Activated T-helper 9 cell treated with anti-CD3 and anti-CD28 coated beads, Interleukin-2, amount 50 U/mL, for 16 hours (primary cell): ENCODE data around the gene MAFG.
"Not testable (repeated sequence)": the region's sequence is repeated elsewhere in the genome, so short reads cannot be mapped to it uniquely, and the experiment has no call there.

Experiments used
- DNase-seq: peaks from one replicate; pipeline ENCODE4 v3.0.0-alpha.2; 2020; ENCODE audit warnings: low read depth

MAFG gene

DNA sequence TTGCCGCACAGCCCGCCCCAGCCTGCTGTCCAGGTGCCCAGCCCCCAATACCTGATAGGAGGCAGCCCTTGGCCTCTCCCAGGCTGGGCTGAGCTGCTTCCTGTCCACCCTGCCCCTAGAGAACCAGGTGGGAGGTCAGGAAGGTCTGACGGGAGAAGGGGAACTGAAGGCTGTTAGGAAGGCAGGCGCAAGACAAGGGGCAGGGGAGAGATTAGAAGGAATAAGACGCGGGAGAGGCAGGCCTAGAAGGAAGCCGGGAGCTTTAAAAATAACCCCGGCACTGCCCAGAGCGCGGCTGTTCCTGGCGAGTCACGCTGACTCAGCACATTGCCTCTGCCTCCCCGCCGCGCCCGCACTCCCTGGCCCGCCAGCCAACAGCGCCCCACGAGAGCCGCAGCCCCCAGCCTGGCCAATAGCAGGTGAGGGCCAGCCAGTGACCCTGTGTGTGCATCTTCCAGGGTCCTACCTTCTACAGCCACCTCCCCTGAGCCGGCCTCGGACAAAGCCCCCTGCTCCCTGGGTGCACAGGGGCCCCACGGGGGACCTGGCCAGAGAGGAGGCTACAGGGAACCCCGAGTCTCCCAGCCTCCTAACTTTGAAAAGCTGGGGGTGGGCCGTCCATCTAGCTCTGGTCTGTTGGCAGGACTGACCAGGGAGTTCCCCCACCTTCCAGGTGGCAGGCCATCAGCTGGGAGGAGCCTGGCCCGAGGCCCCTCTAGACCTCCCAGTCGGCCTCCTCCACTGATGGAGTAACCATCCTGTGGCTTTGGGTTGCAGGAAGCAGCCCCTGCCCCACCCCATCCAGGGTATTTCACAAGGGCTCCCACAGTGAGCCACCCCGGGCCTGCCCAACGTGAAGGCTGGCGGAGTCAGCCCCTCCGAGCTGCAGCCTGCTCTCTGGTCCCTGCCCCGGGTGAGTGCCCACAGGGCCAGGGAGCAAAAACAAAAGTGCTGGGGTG lies 4.0 kb downstream of the MAFG start:
- no peak for DNase-seq

- no peak for DNase-seq
These were observed 4.8 kb downstream of the MAFG start for GRCh38 chr17:81922566-81923301.

DNA sequence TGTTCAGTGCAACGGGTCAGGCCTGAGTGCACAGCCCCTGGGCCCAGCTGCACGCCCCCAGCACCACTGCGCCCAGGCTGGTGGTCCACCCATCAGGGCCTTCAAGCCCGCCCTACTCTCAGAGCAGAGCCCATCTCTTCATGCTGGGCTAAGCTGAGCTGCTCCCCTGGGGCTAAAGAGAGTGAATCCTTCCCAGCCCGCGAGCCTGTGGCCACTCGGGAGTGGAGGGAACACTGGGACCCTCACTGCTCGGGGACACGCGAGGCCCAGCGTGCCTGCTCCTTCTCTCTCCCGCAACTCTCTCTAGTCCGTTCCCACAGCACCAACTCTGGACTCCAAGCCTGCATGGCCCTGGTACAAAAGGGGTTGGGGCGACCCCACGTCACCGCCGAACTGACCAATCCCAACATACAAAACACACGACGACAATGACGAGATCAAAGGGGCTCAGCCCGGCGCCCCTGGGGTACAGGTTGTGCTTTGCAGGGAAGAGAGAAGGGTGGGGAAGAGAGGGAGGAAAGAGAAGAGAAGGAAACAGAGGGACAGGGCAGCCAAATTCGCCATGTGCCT lies 5.5 kb downstream of the MAFG start:
- DNase-seq = no peak

DNA sequence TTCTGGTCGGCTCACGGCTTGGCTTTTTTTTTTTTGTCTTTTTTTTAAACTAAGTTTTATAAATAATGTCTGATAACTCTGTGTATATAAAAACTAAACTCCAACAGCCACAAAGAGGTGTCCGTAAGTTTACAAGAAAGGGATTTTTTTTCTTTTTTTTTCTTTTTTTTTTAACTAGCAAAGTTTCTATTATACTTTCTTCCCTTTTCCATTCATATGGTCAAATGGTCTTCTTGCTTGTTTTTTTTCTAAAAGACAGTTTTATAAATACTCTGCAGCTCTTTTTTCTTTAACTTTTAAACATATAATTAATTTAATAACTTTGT lies 6.0 kb downstream of the MAFG start:
- no peak for DNase-seq

DNA sequence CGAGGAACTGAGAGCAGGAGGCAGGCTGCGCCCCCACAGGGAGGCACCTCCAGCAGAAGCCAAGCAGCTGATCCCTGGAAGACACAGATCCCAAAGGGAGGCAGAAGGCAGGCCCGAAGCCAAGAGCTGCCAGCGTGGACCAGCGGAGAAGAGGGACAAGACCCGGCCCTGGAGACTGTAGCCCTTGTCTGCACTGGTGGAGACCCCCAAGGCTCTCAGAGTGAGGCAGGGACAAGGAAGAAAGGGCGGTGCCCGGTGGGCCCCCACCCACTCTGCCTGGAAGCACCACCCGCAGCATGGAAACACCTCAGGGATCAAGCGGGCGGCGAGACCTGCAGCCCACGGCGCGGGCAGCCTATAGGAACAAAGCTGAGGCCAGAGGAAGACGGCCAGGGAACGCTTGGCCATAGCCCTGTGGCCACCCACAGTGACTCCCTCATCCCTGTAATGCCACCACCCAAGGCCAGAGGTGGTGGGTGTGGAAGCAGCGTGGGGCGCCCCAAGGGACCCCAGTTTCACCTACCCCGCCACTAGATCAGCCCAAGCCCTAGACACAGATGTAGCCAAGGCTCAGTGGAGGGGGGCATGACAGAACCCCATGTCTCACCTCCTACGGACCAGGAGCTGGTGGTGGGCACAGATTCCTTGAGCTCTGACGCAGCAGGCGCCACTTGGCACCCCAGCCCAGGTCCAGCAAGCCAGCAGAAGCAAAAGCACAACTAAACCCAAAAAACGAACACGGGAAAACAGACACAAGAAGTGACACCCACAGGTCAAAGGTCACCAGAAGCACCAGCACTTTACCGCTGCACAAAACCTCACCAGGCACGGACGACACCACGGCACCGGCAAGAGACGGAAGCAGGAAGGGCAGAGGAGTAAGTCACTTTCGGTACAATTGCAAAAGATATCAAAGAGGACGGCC lies 6.7 kb downstream of the MAFG start:
- no peak for DNase-seq

GRCh38 chr17:81918832-81919545 lies 8.5 kb downstream of the MAFG start:
- no peak for DNase-seq

DNA sequence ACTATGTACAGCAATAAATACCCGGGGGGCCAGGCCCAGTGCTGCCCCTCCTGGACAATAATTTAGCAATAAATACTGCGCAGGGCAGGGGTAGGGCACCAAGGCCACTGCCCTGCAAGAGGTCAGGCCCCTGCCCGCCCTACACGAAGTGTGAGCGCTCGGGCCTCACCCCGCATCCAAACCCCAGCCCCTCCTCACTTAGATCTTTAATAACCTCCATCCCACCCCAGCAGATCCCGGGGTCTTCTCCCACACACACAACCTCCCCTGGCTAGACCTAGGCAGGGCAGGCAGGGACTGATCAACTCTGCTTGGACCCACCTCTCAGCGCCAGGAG lies 9.2 kb downstream of the MAFG start:
- DNase-seq = not testable (repeated sequence)

DNA sequence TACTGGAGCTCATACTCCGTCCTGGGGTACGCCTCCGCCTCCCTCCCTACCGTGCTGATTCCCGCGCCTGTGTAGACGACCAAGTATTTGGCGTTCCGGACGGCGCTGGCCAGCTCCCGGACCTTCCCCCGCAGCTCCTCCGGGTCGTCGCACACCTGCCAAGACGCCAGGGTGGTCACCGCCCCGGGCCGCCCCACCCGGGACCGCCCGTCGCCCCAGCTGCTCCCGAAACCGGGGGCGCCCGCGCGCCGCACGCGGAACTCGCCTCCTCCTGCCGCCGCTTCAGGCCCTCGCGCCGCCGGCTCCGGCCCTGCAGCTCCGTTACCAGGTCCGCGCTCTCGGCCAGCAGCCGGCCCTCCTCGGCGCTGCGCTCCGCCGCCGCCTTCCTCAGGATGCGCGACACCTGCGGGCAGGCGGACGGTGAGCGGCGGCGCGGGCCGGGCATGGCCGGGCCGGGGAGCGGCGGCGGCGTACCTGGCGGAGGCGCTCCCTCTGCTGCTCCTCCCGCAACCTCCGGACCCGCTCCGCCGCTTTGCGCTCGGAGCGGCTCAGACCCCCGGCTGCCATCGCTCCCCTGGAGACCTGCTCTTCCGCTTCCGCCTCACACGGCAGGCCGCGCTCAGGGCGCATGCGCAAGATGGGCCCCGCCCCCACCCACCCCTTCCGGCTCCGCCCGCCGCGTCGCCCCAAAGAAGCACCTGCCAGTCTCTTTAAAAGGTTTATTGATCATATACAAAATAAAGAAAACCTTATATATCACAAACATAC lies 9.8 kb downstream of the MAFG start, which contains the start of gene SIRT7:
TSS of gene SIRT7 (minus strand) at position 612 of the 768 bp plus-strand sequence. CDS start at position 567, 45 bp downstream.
- DNase-seq = peak; percentile 76

DNA sequence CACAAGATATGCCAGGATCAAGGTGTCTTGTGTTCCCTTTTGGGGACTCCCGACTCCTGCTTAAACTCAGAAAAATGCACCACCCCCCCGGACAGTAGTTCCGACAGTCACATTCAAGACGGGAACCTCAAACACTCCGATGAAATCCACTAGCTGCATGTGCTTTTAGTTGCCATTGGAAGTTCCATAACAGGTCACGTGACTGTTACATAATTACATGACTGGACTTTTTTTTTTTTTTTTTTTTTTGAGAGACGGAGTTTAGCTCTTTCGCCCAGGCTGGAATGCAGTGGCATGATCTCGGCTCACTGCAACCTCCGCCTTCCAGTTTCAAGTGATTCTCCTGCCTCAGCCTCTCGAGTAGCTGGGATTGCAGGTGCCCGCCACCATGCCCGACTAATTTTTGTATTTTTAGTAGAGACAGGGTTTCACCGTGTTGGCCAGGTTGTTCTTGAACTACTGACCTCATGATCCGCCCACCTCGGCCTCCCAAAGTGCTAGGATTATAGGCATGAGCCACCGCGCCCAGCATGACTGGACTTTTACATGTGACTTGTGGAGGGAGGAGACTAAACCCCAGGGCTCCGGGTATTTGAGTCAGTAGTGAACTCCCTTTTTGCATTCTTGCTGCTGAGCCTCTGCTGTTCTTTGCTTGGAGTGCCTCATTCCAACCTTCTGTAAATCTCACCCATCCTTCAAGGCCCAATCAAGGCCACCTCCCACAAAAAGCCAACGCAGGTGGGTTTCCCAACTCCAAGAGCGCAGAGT lies 11.1 kb downstream of the MAFG start:
- DNase-seq = no peak

DNA sequence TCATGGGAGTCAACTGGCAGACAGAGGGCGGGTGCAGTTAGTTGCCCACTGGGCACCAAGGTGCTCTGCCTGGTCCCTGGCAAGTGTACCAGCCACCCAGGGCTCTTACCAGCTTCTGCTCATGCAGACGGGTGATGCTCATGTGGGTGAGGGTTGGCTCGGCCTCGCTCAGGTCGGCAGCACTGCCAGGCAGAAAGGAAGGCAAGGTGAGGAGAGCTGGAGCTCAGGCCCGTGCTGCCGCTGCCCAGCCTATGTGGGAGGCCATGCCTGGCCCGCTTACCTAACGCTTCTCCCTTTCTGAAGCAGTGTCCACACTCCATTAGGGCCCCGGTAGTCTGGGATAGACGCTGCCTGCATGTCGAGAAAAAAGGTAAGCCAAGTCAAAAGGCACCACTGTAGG lies 12.2 kb downstream of the MAFG start:
- DNase-seq = no peak

GRCh38 chr17:81914103-81914850 lies 13.3 kb downstream of the MAFG start:
- DNase-seq = no peak

DNA sequence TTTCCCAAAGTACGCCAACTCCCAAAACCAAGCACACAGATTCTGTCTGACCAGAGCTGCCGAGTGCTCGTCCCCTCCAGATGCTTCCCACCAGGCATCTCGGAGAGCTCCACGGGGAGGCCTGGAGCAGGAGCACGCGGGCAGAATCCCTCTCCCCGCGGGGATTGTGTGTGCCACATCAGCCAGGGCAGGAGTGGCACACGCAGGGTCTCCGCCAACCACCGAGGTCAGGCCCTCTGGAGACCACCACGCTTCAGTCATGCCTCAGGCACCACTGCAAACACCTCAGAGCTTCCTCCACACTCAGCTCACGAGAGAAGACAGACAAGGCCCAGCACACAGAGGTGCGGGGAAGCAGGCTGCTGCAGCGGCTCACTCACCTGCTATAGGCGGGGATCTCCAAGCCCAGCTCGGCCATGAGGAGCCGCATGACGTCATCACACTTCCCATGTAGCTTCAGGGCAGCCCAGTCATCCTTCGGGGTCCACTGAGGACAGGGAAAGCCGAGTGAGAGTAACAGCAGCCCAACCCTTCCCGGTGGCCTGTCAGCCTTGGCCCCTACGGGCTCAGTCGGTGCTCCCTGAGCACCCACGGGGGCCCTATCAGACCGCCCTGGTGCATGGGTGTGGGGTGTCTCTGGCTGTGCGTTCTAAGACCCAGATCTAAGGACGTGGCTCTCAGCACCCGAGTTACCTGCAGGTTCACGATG lies 14.0 kb downstream of the MAFG start:
- DNase-seq = no peak

- DNase-seq = no peak
These were observed 14.9 kb downstream of the MAFG start for GRCh38 chr17:81912441-81913309.

GRCh38 chr17:81911969-81912368 lies 15.6 kb downstream of the MAFG start:
- no peak for DNase-seq

DNA sequence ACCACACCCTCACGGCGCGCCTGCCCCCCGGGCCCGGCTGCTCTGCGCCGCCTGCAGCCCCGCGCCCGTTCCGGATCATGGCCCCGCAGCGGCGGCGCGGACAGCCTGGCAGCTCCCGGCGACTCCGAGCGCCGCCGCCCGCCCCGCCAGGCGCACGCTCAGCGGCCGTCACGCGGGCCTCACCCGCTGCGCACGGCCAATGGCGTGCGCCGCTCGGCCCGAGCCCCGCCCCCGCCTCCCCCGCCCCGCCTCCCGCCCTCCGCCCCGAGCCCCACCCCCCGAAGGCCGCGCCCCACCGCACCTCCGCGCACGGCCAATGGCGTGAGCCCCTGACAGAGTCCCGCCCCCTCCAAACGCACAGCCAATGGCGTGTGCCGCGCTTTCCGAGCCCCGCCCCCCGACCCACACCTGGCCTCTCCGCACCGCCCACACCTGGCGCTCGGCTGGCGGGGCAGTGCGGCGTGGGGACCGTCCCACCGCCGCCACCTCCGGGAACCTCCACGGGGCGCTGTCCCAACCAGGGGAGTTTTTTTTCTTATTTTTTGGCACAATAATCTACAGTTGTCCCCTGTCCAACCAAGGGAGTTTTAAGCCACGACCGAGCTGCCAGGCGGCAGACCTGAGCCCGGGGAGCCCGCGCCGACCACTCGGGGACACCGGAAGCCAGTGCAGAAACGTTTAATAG lies 16.1 kb downstream of the MAFG start, which contains the start of gene PCYT2:
TSS of gene PCYT2 (minus strand) at position 123 of the 685 bp plus-strand sequence. CDS start at position 79, 44 bp downstream.
- DNase-seq = peak; percentile 91

DNA sequence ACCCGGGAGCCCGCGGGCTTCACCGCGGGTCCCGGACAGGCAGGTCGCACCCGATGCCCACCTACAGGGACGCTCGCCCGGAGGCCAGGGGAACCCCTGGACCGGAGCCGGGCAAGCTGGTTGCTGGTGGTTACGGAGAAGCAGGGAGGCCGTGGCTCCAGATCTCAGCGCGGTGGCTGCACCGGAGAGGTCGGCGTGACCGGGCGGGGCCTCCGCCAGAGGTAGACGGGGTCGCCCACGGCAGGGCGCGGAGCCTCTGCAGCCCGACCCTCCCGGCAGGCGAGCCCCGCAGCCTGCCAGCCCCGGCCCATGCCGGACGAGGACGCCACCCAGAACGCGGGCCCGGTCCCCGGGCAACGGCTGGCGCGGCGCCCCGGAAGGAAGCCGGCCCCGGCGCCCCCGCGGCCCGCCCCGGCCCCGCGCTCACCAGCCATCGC lies 16.7 kb downstream of the MAFG start:
- DNase-seq = no peak
